Camera-type eye (tissue), 1 donor: Measurements from ENCODE around the gene SAAL1. TPM values are rescaled to one million over a fixed set of nuclear protein-coding genes. Genes with fewer than 3 reads are reported as not detected.

Experiments used
- total RNA-seq: library from RNA; depleted of rRNA; stranded (reverse); fragments of >200 nt; gene quantifications from one replicate; pipeline ENCODE4 v1.2.3, GENCODE V29; 2014

SAAL1 gene, protein sequence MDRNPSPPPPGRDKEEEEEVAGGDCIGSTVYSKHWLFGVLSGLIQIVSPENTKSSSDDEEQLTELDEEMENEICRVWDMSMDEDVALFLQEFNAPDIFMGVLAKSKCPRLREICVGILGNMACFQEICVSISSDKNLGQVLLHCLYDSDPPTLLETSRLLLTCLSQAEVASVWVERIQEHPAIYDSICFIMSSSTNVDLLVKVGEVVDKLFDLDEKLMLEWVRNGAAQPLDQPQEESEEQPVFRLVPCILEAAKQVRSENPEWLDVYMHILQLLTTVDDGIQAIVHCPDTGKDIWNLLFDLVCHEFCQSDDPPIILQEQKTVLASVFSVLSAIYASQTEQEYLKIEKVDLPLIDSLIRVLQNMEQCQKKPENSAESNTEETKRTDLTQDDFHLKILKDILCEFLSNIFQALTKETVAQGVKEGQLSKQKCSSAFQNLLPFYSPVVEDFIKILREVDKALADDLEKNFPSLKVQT
- total RNA-seq: 24.8 TPM

DNA sequence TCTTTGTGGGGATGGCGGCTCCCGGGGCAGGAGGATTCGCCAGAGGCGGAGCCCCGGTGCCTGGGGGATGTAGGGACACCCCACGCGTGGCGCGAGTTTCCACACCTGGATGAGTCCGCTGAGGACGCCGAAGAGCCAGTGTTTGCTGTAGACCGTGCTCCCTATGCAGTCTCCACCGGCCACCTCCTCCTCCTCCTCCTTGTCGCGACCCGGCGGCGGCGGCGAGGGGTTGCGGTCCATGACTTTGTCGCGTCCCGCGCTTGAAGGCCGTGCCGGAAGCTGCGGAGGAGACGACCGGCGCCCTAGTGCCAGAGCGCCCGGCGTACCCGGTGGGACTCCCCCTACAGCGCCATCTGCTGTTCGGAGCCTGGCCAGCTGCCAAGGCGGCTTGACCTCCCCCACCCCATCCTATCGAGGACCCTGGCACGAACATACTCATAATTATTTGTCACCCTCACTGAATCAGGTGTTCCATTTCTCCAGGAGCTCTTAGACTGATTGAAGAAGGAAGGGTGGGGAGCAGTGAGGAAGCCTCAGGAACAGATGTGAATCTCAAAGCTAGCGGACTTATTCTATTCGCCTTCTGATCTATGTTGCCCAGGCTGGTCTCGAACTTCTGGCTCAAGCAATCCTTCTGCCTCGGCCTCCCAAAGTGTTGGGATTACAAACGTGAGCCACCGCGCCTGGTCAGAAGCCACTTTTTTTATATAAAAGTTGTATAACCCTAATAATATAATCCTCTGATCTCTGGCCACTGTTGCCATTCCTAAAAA lies at the start of gene SAAL1:
Gene SAAL1, minus strand, starts transcription at position 281 of the 773 bp plus-strand sequence. Its CDS starts 41 bp downstream, at position 240.

DNA sequence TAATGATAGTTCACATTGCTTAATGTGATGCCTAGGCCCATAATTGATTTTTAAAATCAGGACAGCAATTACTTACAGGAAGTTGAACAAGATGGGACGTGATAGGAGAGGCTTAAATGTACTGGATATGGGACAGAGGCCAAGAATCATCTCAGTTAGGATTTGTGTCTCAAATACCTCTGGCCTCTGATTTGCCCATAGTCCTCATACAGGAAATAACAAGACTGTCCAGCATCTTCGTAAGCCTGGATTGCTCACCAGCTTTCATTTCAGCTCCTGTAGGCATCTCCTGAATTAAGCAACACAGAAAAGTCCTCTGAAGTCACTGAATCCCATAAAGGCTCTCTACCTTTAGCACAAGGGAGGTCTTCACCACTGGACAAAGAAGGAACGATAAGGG lies 26.5 kb upstream of the SAAL1 start, which contains the start of gene MRGPRX3:
Gene MRGPRX3, plus strand, starts transcription at position 231 of the 400 bp plus-strand sequence. CDS start 4,632 bp downstream, outside the sequence.

DNA sequence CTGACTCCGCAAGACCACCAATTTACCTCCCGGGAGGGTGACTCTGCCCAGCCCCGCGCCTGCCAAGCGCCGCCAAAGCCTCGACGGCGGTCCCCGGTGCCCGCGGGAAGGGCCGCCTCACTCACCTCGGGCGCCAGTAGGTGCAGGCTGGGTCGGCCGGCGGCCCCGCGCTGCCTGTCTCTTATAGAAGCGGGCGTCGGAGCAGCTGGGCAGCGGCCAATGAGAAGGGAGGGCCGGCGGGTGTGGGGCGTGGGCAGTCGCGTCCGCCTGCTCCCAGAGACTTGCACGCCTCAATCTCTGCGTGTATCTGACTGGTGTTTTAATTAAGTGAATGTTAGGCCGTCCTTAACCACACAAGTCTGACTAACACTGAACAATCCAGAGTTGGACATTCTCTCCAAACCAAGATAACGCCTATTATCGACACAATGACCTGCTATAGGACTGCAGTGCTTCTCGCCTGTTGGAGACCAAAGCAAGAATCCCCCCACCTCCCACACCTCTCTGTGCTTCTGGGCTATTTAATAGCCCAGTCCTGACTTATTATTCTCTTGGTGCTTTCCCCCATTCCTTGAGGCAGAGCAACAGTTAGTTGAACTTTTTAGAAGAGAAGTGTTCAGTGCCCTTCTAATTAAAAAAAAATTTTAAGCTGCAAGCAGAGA lies 59.6 kb downstream of the SAAL1 start, which contains the start of gene TPH1:
Gene TPH1, minus strand, starts transcription at position 154 of the 662 bp plus-strand sequence. CDS start 5,507 bp downstream, outside the sequence.

Other genes starting within 250 kb of the SAAL1 start
- 22.2 TPM for gene SERGEF, start 93.0 kb downstream of the SAAL1 start, total RNA-seq
- gene TPH1, start 59.8 kb downstream of the SAAL1 start, total RNA-seq: 4.3 TPM
- not detected for gene MRGPRX3, start 26.5 kb upstream of the SAAL1 start, total RNA-seq
- not detected for gene MRGPRX4, start 66.8 kb upstream of the SAAL1 start, total RNA-seq
- not detected for gene SAA4, start 130.7 kb upstream of the SAAL1 start, total RNA-seq
- 0.99 TPM for gene SAA2, start 142.6 kb upstream of the SAAL1 start, total RNA-seq
- not detected for gene SAA1, start 160.2 kb upstream of the SAAL1 start, total RNA-seq
- gene HPS5, start 216.1 kb upstream of the SAAL1 start, total RNA-seq: 43.2 TPM
- gene GTF2H1, start 216.5 kb upstream of the SAAL1 start, total RNA-seq: 94.6 TPM